Measurements from ENCODE around the gene C1R. TPM values are rescaled to one million over a fixed set of nuclear protein-coding genes. Genes with fewer than 3 reads are reported as not detected.

C1R gene
- total RNA-seq, 1 donor from 2014 or later, result 41.5 TPM

- peaks cover 25% of the 10 kb centered on the region for H3K27me3 Mint-ChIP-seq (ENCODE audit: low read depth)
- H3K4me1 Mint-ChIP-seq, result peaks cover 4% of the 10 kb centered on the region
- H3K4me3 Mint-ChIP-seq, result no peak overlapping the region
- DNase-seq (ENCODE audit: low spot score in 2 of 2, unreplicated experiment in 2 of 2), result no peak
- TF ChIP-seq, protein P1, sequence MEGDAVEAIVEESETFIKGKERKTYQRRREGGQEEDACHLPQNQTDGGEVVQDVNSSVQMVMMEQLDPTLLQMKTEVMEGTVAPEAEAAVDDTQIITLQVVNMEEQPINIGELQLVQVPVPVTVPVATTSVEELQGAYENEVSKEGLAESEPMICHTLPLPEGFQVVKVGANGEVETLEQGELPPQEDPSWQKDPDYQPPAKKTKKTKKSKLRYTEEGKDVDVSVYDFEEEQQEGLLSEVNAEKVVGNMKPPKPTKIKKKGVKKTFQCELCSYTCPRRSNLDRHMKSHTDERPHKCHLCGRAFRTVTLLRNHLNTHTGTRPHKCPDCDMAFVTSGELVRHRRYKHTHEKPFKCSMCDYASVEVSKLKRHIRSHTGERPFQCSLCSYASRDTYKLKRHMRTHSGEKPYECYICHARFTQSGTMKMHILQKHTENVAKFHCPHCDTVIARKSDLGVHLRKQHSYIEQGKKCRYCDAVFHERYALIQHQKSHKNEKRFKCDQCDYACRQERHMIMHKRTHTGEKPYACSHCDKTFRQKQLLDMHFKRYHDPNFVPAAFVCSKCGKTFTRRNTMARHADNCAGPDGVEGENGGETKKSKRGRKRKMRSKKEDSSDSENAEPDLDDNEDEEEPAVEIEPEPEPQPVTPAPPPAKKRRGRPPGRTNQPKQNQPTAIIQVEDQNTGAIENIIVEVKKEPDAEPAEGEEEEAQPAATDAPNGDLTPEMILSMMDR (IDR thresholded peaks at IDR 0.05; ENCODE audit: unreplicated experiment), result no peak
- H3K36me3 Mint-ChIP-seq, result peaks cover 2% of the 10 kb centered on the region
- no peak overlapping the region for H3K27ac Mint-ChIP-seq
- H3K9me3 Mint-ChIP-seq, result no peaks in the 10 kb centered on the region
These were observed 16.3 kb downstream of the C1R start for GRCh38 chr12:7075939-7076338.

DNA sequence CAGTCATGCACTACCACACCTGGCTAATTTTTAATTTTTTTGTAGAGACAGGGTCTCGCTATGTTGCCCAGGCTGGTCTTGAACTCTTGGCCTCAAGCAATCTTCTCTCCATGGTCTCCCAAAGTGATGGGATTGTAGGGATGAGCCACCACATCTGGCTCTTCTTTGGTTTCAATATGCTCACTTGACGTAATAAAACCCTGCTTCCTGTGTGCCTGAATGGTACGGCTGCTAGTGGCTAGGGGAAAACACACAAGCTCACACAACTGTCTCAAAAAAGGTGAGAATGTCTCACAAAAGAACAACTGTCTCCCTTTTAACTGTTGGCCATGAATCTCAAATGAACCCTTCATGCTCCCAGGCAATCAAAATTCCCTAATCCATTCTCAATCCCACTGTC, 16.7 kb downstream of the C1R start:
- Mint-ChIP-seq H3K9me3 (no peaks in the 10 kb centered on the region), H3K4me1 (peaks cover 4% of the 10 kb centered on the region), H3K27me3 (ENCODE audit: low read depth) (peaks cover 25% of the 10 kb centered on the region), H3K27ac (no peak overlapping the region), H3K4me3 (no peak overlapping the region), H3K36me3 (peaks cover under 1% of the 10 kb centered on the region)
- no peak for DNase-seq (ENCODE audit: low spot score in 2 of 2, unreplicated experiment in 2 of 2)
- TF ChIP-seq, protein P1 (IDR thresholded peaks at IDR 0.05; ENCODE audit: unreplicated experiment), result no peak

- peaks cover 2% of the 10 kb centered on the region for H3K36me3 Mint-ChIP-seq
- H3K9me3 Mint-ChIP-seq, result no peaks in the 10 kb centered on the region
- H3K4me3 Mint-ChIP-seq, result no peak overlapping the region
- no peak overlapping the region for H3K27ac Mint-ChIP-seq
- TF ChIP-seq, protein P1 (IDR thresholded peaks at IDR 0.05; ENCODE audit: unreplicated experiment), result no peak
- no peak for DNase-seq (ENCODE audit: low spot score in 2 of 2, unreplicated experiment in 2 of 2)
- H3K4me1 Mint-ChIP-seq, result peaks cover 5% of the 10 kb centered on the region
- peaks cover 25% of the 10 kb centered on the region for H3K27me3 Mint-ChIP-seq (ENCODE audit: low read depth)
These were observed 18.3 kb downstream of the C1R start for GRCh38 chr12:7073946-7074345.

DNA sequence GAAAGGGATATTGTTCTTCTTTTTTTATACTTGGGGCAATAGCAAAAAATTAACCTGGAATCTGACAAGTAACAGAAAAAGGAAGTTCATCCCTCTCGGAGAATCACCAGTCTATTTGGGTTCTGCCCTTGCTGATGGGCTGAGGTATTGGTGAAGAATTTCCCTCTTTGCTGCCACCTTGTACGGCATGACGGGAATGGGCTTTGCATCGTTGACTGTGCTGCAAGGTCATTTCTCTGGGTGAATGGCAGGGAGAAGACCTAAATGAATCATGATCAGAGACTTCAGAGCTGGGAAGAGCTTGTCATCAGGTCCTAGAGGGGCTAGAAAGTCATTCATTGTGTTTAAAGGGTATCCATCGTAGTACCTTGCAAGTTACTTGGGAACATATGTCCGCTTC, 19.7 kb downstream of the C1R start:
- H3K4me3 Mint-ChIP-seq, result no peak overlapping the region
- TF ChIP-seq, protein P1 (IDR thresholded peaks at IDR 0.05; ENCODE audit: unreplicated experiment), result no peak
- H3K27me3 Mint-ChIP-seq (ENCODE audit: low read depth), result peaks cover 25% of the 10 kb centered on the region
- H3K27ac Mint-ChIP-seq, result no peak overlapping the region
- H3K4me1 Mint-ChIP-seq, result peaks cover 18% of the 10 kb centered on the region
- DNase-seq (ENCODE audit: low spot score in 2 of 2, unreplicated experiment in 2 of 2), result no peak
- peaks cover 2% of the 10 kb centered on the region for H3K36me3 Mint-ChIP-seq
- H3K9me3 Mint-ChIP-seq, result no peaks in the 10 kb centered on the region

DNA sequence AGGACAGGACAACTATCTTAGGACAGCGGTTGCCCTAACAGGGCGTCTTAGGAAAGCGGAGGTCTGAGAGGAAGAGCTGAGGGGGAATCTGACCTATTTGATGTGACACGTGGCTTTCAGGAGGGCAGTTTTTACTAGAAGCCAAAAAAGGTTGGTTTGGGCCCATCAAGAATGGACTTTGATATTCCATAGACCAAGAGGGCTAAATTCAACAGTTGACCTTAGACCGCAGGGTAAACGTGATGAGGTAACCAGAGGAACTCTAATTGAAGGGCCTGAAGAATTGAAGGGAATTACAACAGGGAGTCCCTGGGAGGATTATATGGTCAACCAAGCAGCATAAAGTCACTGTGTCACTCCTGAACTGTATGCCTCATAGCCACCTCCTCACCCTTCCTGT, 20.2 kb downstream of the C1R start:
- Mint-ChIP-seq H3K27ac (no peak overlapping the region), H3K9me3 (no peaks in the 10 kb centered on the region), H3K4me1 (peaks cover 18% of the 10 kb centered on the region), H3K27me3 (ENCODE audit: low read depth) (peaks cover 25% of the 10 kb centered on the region), H3K4me3 (no peak overlapping the region), H3K36me3 (peaks cover 2% of the 10 kb centered on the region)
- TF ChIP-seq, protein P1 (IDR thresholded peaks at IDR 0.05; ENCODE audit: unreplicated experiment), result no peak
- no peak for DNase-seq (ENCODE audit: low spot score in 2 of 2, unreplicated experiment in 2 of 2)

DNA sequence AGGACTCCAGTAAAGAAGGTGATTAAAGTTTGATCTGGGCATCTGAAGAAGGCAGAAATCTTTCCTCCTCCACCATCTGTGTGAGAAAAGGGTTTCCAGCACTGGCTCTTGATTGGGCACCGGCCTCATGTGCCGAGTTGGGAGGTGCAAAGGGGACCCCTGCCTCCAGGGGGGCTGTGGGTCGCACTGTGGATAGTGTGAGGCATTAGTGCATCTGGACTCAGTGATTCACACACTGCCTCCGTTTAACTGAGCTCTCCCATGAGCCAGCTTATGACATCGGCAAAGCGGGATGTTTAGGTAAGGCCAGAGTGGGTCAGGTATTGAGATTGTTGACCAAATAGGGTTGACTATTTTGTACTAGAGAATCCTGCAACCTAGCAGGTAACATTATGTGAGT, 22.9 kb downstream of the C1R start:
- no peak for DNase-seq (ENCODE audit: low spot score in 2 of 2, unreplicated experiment in 2 of 2)
- TF ChIP-seq, protein P1 (IDR thresholded peaks at IDR 0.05; ENCODE audit: unreplicated experiment), result no peak
- Mint-ChIP-seq H3K4me1 (peaks cover 18% of the 10 kb centered on the region), H3K4me3 (no peak overlapping the region), H3K36me3 (peaks cover 9% of the 10 kb centered on the region), H3K9me3 (no peaks in the 10 kb centered on the region), H3K27me3 (ENCODE audit: low read depth) (peaks cover 15% of the 10 kb centered on the region), H3K27ac (peak overlapping the region; percentile 79)
